SK-N-SH (cell line): ENCODE data around the gene ZNF280A. TPM values are rescaled to one million over a fixed set of nuclear protein-coding genes. Genes with fewer than 3 reads are reported as not detected.

Source experiments
- CTCF ChIA-PET: fragments of 300-600, 350-600 bp; formaldehyde crosslinking; extraction: SDS; loops from one replicate; lab custom pipeline; 2021; lab: Yijun Ruan, JAX
- POLR2A ChIA-PET: fragments of 350-600 bp; sonication (Branson Sonifier 250); formaldehyde crosslinking; extraction: SDS; loops from one replicate; lab custom pipeline; 2020; ENCODE audit warnings: antibody characterized with exemption, inconsistent platforms; lab: Yijun Ruan, JAX
- DNase-seq: peaks from one replicate; pipeline ENCODE4 v3.0.0; 2012
- H2AFZ ChIP-seq: fragments of 200-600 bp; sonication (generic); 2 replicates; pipeline ENCODE4 v1.8.1; 2016; ENCODE audit warnings: antibody characterized with exemption, mild to moderate bottlenecking, low read depth
- H3F3A ChIP-seq: fragments of 200-600 bp; sonication (generic); replicated peaks from 2 replicates; pipeline ENCODE3; 2016; ENCODE audit warnings: antibody characterized with exemption, mild to moderate bottlenecking; ENCODE audit not compliant: insufficient read depth
- H3K27ac ChIP-seq, 2 experiments: fragments of 200-500 bp in 1 of 2; fragments of 200-600 bp in 1 of 2; sonication (Bioruptor generic) in 1 of 2; sonication (generic), shearing (Covaris generic) in 1 of 2; 2 replicates each; pipeline versions ENCODE4 v1.5.1 to v1.6.1; 2014 to 2016; ENCODE audit warnings: low read depth in 2 of 2, inconsistent platforms in 1 of 2, low read length in 1 of 2, mild to moderate bottlenecking in 1 of 2, mixed read lengths in 1 of 2
- H3K27me3 ChIP-seq: fragments of 200-600 bp; sonication (generic), shearing (Covaris generic); 2 replicates; pipeline ENCODE4 v1.6.1; 2016; ENCODE audit warnings: mixed run types; ENCODE audit not compliant: insufficient read depth
- H3K36me3 ChIP-seq, 2 experiments: fragments of 200-500 bp in 1 of 2; fragments of 200-600 bp in 1 of 2; sonication (Bioruptor generic) in 1 of 2; sonication (generic) in 1 of 2; replicated peaks in 1 of 2; 2 replicates each; pipeline versions ENCODE3 to v1.5.1; 2014 to 2016; ENCODE audit warnings: low read length in 1 of 2, mild to moderate bottlenecking in 1 of 2; ENCODE audit not compliant: insufficient read depth in 2 of 2, control insufficient read depth in 1 of 2
- H3K4me1 ChIP-seq, 2 experiments: fragments of 200-500 bp in 1 of 2; fragments of 200-600 bp in 1 of 2; sonication (Bioruptor generic) in 1 of 2; sonication (generic), shearing (Covaris generic) in 1 of 2; 2 replicates each; pipeline versions ENCODE4 v1.5.1 to v1.6.1; 2014 to 2016; ENCODE audit warnings: low read depth in 1 of 2, low read length in 1 of 2, mixed run types in 1 of 2; ENCODE audit not compliant: insufficient read depth in 2 of 2, control insufficient read depth in 1 of 2
- H3K4me2 ChIP-seq: fragments of 200-600 bp; sonication (generic), shearing (Covaris generic); 2 replicates; pipeline ENCODE4 v1.6.1; 2017; ENCODE audit warnings: mixed run types
- H3K4me3 ChIP-seq, 2 experiments: fragments of 200-500 bp in 1 of 2; fragments of 200-600 bp in 1 of 2; sonication (Bioruptor generic) in 1 of 2; sonication (generic), shearing (Covaris generic) in 1 of 2; 2 replicates each; pipeline versions ENCODE4 v1.5.1 to v1.8.1; 2014 to 2016; ENCODE audit warnings: low read depth in 2 of 2, inconsistent platforms in 1 of 2, low read length in 1 of 2, mild to moderate bottlenecking in 1 of 2, mixed read lengths in 1 of 2, moderate library complexity in 1 of 2
- H3K79me2 ChIP-seq: fragments of 200-600 bp; sonication (generic); 2 replicates; pipeline ENCODE4 v1.8.1; 2017; ENCODE audit warnings: mild to moderate bottlenecking; ENCODE audit not compliant: insufficient read depth
- H3K9ac ChIP-seq: fragments of 200-600 bp; sonication (generic); 2 replicates; pipeline ENCODE4 v1.6.1; 2017; ENCODE audit warnings: mixed run types
- H3K9me2 ChIP-seq: fragments of 200-600 bp; sonication (generic); 2 replicates; pipeline ENCODE4 v1.6.1; 2017; ENCODE audit warnings: mixed run types
- H3K9me3 ChIP-seq: fragments of 200-600 bp; sonication (generic); 2 replicates; pipeline ENCODE4 v1.6.1; 2017; ENCODE audit warnings: mixed run types, mild to moderate bottlenecking, moderate library complexity
- H4K20me1 ChIP-seq: fragments of 200-600 bp; sonication (generic); 2 replicates; pipeline ENCODE4 v1.6.1; 2017; ENCODE audit warnings: mild to moderate bottlenecking, mixed run types; ENCODE audit not compliant: insufficient read depth
- CHD2 ChIP-seq: fragments of 150-350 bp; IDR thresholded peaks from 2 replicates; pipeline ENCODE4 v1.6.1; 2018; ENCODE audit warnings: low read length; ENCODE audit not compliant: partially characterized antibody
- ELF1 ChIP-seq: IDR thresholded peaks from 2 replicates; pipeline ENCODE4 v1.4.0; 2012
- EP300 ChIP-seq, 2 experiments: IDR thresholded peaks; 2 replicates each; pipeline versions ENCODE4 v1.4.0 to v1.6.1; 2012; ENCODE audit warnings: borderline replicate concordance in 1 of 2, low read depth in 1 of 2, low read length in 1 of 2
- FOSL2 ChIP-seq: IDR thresholded peaks from 2 replicates; pipeline ENCODE4 v1.4.0; 2012; ENCODE audit warnings: low read depth, mild to moderate bottlenecking, moderate library complexity, borderline replicate concordance
- FOXJ3 ChIP-seq: sonication (generic); formaldehyde crosslinking; IDR thresholded peaks from 2 replicates; pipeline ENCODE4 v1.5.1; 2020; ENCODE audit warnings: mild to moderate bottlenecking, missing genetic modification reagents
- FOXM1 ChIP-seq: IDR thresholded peaks from 2 replicates; pipeline ENCODE4 v1.4.0; 2012; ENCODE audit warnings: low read depth, mild to moderate bottlenecking
- GABPA ChIP-seq: IDR thresholded peaks from 2 replicates; pipeline ENCODE4 v1.4.0; 2012; ENCODE audit warnings: low read depth, mild to moderate bottlenecking
- GATA2 ChIP-seq: sonication (generic); formaldehyde crosslinking; IDR thresholded peaks from 2 replicates; pipeline ENCODE4 v1.5.0; 2020; ENCODE audit warnings: mild to moderate bottlenecking, missing genetic modification reagents
- JUND ChIP-seq: IDR thresholded peaks from 2 replicates; pipeline ENCODE4 v1.4.0; 2012
- MEF2A ChIP-seq: IDR thresholded peaks from 2 replicates; pipeline ENCODE4 v1.4.0; 2012; ENCODE audit warnings: low read depth, borderline replicate concordance
- MXI1 ChIP-seq: IDR thresholded peaks from 2 replicates; pipeline ENCODE4 v1.6.1; 2012; ENCODE audit warnings: mild to moderate bottlenecking, low read depth, low read length, improper control_type of control experiment
- NFIC ChIP-seq: IDR thresholded peaks from 2 replicates; pipeline ENCODE4 v1.4.0; 2012; ENCODE audit warnings: borderline replicate concordance
- RCOR1 ChIP-seq: fragments of 150-350 bp; IDR thresholded peaks from 2 replicates; pipeline ENCODE4 v1.6.1; 2017; ENCODE audit warnings: antibody characterized with exemption, low read length
- RFX5 ChIP-seq: IDR thresholded peaks from 2 replicates; pipeline ENCODE4 v1.6.1; 2012; ENCODE audit warnings: mild to moderate bottlenecking, improper control_type of control experiment, low read length
- SIN3A ChIP-seq: IDR thresholded peaks from 2 replicates; pipeline ENCODE4 v1.6.1; 2012; ENCODE audit warnings: low read depth, mild to moderate bottlenecking, low read length, moderate library complexity, borderline replicate concordance
- SMC3 ChIP-seq: IDR thresholded peaks from 2 replicates; pipeline ENCODE4 v1.6.1; 2012; ENCODE audit warnings: low read depth, low read length, improper control_type of control experiment
- TCF12 ChIP-seq: IDR thresholded peaks from 2 replicates; pipeline ENCODE4 v1.4.0; 2012
- USF1 ChIP-seq: IDR thresholded peaks from 2 replicates; pipeline ENCODE4 v1.4.0; 2012; ENCODE audit warnings: low read depth, borderline replicate concordance
- YY1 ChIP-seq: IDR thresholded peaks from 2 replicates; pipeline ENCODE4 v1.4.0; 2012; ENCODE audit warnings: low read depth, mild to moderate bottlenecking
- ZBTB33 ChIP-seq: IDR thresholded peaks from 2 replicates; pipeline ENCODE4 v1.4.0; 2012; ENCODE audit warnings: low read depth, borderline replicate concordance
- WGBS: methylation state at CpG from one replicate; pipeline ENCODE4 v1.1.6; 2017; ENCODE audit warnings: low lambda C conversion rate; 5-methylcytosine and 5-hydroxymethylcytosine counted together
- polyA plus RNA-seq, 3 experiments: library from polyadenylated mRNA; depleted of rRNA; stranded (reverse); fragments of >200 nt; gene quantifications; 2 replicates each; pipeline ENCODE4 v1.2.3, GENCODE V29; 2012
- TF ChIP-seq, protein P1 (sequence below): IDR thresholded peaks from 2 replicates; pipeline ENCODE4 v1.4.0; 2012; ENCODE audit warnings: low read depth
- TF ChIP-seq, protein P2 (sequence below): IDR thresholded peaks from 2 replicates; pipeline ENCODE4; 2012
- TF ChIP-seq, protein P3 (sequence below): IDR thresholded peaks from 2 replicates; pipeline ENCODE4 v1.6.1; 2012; ENCODE audit warnings: mild to moderate bottlenecking, low read depth, low read length, moderate library complexity

The ZNF280A gene
- polyA plus RNA-seq, 1 of the 3 experiments (the other 2 are of a cell fraction) = not detected

DNA sequence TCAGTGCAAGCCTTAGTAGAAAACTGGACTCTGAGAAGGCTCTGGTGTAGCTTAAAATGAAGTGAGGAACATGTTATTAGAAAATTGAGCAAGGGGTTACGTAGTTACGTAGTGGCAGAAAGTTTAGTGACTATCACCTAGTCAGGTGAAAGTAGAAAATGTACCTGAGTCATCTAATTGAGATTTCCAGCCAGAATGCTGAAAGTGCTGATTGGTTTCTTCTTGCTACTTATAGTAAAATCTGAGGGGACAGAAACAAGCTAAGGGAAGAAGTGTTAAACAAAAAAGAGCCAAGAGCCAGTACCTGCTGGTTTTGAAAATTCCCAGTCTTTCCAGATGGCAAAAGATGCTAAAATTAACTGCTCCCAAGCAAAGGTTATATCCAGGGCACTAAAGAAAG, 41.0 kb downstream of the ZNF280A start:
- no peak overlapping the region for H3K9ac ChIP-seq
- DNase-seq = no peak
- no peaks in the 10 kb centered on the region for H3K27me3 ChIP-seq
- H3K36me3 ChIP-seq = no peaks in the 10 kb centered on the region
- no peaks in the 10 kb centered on the region for H3K9me3 ChIP-seq
- no peaks in the 10 kb centered on the region for H3K4me1 ChIP-seq
- H4K20me1 ChIP-seq = no peaks in the 10 kb centered on the region
- H3K4me2 ChIP-seq = no peak overlapping the region
- H3K79me2 ChIP-seq = no peaks in the 10 kb centered on the region
- H3F3A ChIP-seq = no peaks in the 10 kb centered on the region
- no peak overlapping the region for H3K4me3 ChIP-seq
- WGBS = 84% methylated on average over 2 of the region's 2 CpGs
- H3K27ac ChIP-seq = no peak overlapping the region
- H3K9me2 ChIP-seq = no peaks in the 10 kb centered on the region
- TF ChIP-seq RCOR1 = no peak
- TF ChIP-seq ZBTB33 = no peak
- no peak for TF ChIP-seq RFX5
- no peak for TF ChIP-seq SIN3A
- no peak for TF ChIP-seq NFIC
- no peak for TF ChIP-seq MXI1
- TF ChIP-seq TCF12 = no peak
- TF ChIP-seq FOXJ3 = no peak
- TF ChIP-seq FOXM1 = no peak
- TF ChIP-seq GABPA = no peak
- CTCF ChIA-PET = interaction anchor here (1.3 to 1.6 kb wide), 2 partner anchors 16 to 97 kb away, joined by 4 to 9 read pairs; no protein-coding TSS in a partner anchor
- POLR2A ChIA-PET = no interaction called here
- no peak overlapping the region for H2AFZ ChIP-seq

DNA sequence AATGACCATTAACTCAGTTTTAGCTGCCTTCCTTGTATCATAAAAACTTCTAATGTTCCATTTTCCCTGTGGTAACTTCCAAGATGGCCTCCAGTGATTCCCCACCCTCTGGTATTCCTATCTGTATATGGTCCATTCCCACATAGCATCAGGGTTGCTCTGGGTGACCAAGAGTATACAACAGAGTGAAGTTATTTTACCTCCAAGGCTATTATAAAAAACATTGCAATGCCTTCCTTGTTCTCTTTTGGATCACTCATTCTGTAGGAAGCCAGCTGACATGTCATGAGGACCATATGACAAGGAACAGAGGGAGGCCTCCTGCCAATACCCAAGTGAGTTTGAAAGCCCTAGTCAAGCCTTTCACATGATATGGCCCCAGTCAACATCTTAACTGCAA, 41.6 kb downstream of the ZNF280A start:
- Histone ChIP-seq H3F3A (no peaks in the 10 kb centered on the region), H4K20me1 (no peaks in the 10 kb centered on the region), H3K4me1 (no peaks in the 10 kb centered on the region), H3K4me2 (no peak overlapping the region), H3K9me3 (no peaks in the 10 kb centered on the region), H3K9ac (no peak overlapping the region), H3K27me3 (no peaks in the 10 kb centered on the region), H3K4me3 (no peak overlapping the region), H2AFZ (no peak overlapping the region), H3K9me2 (no peaks in the 10 kb centered on the region), H3K27ac (no peak overlapping the region), H3K36me3 (no peaks in the 10 kb centered on the region), H3K79me2 (no peaks in the 10 kb centered on the region)
- no peak for TF ChIP-seq SMC3
- TF ChIP-seq GABPA = no peak
- TF ChIP-seq GATA2 (CRISPR knock-in tag) = no peak
- no peak for TF ChIP-seq USF1
- TF ChIP-seq EP300 (IDR thresholded peaks at IDR 0.05; ENCODE audit: borderline replicate concordance in 1 of 2, low read depth in 1 of 2, low read length in 1 of 2) = no peak
- no peak for TF ChIP-seq YY1
- TF ChIP-seq, protein P1, sequence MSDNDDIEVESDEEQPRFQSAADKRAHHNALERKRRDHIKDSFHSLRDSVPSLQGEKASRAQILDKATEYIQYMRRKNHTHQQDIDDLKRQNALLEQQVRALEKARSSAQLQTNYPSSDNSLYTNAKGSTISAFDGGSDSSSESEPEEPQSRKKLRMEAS = no peak
- no peak for TF ChIP-seq ELF1
- no peak for TF ChIP-seq FOSL2
- TF ChIP-seq CHD2 = no peak
- no peak for TF ChIP-seq MXI1
- TF ChIP-seq MEF2A = no peak
- no peak for TF ChIP-seq JUND
- TF ChIP-seq, protein P2, sequence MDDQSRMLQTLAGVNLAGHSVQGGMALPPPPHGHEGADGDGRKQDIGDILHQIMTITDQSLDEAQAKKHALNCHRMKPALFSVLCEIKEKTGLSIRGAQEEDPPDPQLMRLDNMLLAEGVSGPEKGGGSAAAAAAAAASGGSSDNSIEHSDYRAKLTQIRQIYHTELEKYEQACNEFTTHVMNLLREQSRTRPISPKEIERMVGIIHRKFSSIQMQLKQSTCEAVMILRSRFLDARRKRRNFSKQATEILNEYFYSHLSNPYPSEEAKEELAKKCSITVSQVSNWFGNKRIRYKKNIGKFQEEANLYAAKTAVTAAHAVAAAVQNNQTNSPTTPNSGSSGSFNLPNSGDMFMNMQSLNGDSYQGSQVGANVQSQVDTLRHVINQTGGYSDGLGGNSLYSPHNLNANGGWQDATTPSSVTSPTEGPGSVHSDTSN = no peak
- TF ChIP-seq, protein P3, sequence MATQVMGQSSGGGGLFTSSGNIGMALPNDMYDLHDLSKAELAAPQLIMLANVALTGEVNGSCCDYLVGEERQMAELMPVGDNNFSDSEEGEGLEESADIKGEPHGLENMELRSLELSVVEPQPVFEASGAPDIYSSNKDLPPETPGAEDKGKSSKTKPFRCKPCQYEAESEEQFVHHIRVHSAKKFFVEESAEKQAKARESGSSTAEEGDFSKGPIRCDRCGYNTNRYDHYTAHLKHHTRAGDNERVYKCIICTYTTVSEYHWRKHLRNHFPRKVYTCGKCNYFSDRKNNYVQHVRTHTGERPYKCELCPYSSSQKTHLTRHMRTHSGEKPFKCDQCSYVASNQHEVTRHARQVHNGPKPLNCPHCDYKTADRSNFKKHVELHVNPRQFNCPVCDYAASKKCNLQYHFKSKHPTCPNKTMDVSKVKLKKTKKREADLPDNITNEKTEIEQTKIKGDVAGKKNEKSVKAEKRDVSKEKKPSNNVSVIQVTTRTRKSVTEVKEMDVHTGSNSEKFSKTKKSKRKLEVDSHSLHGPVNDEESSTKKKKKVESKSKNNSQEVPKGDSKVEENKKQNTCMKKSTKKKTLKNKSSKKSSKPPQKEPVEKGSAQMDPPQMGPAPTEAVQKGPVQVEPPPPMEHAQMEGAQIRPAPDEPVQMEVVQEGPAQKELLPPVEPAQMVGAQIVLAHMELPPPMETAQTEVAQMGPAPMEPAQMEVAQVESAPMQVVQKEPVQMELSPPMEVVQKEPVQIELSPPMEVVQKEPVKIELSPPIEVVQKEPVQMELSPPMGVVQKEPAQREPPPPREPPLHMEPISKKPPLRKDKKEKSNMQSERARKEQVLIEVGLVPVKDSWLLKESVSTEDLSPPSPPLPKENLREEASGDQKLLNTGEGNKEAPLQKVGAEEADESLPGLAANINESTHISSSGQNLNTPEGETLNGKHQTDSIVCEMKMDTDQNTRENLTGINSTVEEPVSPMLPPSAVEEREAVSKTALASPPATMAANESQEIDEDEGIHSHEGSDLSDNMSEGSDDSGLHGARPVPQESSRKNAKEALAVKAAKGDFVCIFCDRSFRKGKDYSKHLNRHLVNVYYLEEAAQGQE = no peak
- TF ChIP-seq RCOR1 = no peak
- DNase-seq = no peak
- ChIA-PET CTCF (interaction anchor here (1.2 to 1.6 kb wide), 3 partner anchors 15 to 206 kb away, joined by 3 to 9 read pairs (median 4); no protein-coding TSS in a partner anchor), POLR2A (no interaction called here)
